GM11168 (cell line): ENCODE measurements around the gene MMP10.
"Not testable (repeated sequence)": the region's sequence is repeated elsewhere in the genome, so short reads cannot be mapped to it uniquely, and the experiment has no call there.

Experiments used
- in situ Hi-C: fragments of 300-500 bp; cut with MboI; formaldehyde crosslinking; loops from one replicate; pipeline ENCODE4 v1.12.0; 2022; ENCODE audit warnings: low sequenced_read_pairs; ENCODE audit not compliant: unreplicated experiment

Gene MMP10

DNA sequence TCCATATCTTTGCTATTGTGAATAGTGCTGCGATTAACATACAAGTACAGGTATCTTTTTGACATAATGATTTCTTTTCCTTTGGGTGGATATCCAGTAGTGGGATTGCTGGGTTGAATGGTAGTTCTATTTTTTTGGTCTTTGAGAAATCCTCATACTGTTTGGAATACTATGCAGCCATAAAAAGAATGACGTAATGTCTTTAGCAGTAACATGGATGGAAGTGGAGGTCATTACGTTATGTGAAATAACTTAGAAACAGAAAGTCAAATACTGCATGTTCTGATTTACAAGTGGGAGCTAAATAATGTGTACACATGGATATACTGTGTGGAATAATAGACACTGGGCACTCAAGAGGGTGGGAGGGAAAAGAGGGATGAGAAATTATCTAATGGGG is 4.0 kb upstream of the MMP10 start:
- in situ Hi-C loops: no loop called here

DNA sequence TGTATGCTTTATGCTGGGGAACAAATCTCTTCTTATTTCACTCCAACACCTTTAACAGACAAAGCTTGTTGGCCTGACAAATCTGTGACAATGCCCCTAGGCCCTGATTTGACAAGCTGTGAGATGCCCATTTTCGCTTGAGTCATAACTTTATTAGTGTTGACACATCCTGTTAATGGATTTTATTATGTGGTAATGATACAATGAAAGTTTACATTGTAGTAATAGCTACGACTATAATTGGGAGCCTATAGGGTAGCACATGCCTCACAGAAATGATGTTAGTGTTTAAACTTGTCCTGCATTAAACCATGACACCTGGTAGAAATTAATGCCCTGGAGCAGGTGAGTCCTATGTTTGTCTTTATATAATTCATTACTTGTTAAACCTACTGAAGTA is 3.3 kb upstream of the MMP10 start:
- in situ Hi-C loops: no loop called here

DNA sequence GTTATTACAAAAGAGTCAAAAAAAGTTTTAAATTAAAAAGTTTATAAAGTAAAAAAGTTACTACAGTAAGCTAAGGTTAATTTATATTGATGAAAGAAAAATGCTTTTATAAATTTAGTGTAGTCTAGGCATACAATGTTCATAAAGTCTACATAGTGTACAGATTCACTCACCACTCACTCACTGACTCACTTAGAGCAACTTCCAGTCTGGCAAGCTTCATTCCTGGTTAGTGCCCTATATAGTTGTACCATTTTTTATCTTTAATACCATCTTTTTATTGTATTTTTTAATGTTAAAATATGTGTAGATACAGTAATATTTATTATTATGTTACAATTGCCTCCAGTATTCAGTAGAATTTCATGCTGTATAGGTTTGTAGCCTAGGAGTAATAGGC is 2.6 kb upstream of the MMP10 start:
- in situ Hi-C loops: no loop called here

DNA sequence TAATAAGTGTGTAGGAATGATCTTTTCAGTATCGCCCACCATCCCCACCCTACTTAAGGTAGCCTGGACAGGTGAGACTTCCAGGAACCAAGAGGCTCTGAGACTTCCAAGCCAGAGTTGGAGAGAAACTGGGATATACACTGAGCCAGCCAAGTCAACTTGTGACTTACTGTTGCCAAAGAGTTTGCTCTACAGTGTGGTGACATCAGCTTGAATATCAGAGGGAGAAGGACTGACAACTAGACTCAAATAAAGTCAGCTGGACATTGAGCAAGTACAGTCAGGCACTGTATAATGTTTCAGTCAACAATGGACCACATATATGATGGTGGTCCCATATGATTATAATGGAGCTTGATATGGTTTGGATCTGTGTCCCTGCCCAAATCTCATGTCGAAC is 1.2 kb upstream of the MMP10 start:
- in situ Hi-C loops: no loop called here

DNA sequence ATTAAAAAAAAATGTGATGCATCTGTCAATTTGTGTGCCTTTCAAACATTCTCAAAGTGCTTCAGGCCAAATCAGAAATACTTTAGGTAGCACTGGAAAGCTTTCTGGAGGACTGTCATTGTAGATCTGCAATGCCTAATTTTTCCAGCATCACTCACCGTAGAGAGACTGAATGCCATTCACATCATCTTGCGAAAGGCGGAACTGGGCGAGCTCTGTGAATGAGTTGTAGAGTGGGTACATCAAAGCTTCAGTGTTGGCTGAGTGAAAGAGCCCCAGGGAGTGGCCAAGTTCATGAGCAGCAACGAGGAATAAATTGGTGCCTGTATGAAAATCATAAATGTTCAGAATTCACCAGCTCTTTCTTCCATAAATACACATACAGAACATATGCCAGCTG is 4.0 kb downstream of the MMP10 start:
- in situ Hi-C loops: no loop called here

DNA sequence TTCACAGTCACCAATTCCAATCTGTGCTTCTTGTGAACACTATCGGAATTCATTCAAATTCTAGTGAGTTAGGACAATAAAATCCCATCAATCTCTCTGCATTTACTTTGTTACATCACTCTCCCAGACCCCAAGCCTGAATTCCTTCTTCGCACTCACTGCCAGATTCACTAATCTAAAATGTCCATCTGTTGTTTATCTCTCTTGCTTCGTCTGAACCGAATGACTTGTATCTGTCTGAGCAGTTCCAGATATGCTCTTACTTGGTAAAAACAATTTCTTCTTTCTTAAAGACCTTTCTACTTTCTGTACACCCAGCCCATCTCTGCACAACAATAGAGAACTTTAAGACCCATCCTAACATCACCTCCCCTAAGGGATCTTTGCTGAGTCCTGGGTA is 7.0 kb downstream of the MMP10 start:
- in situ Hi-C loops: no loop called here

DNA sequence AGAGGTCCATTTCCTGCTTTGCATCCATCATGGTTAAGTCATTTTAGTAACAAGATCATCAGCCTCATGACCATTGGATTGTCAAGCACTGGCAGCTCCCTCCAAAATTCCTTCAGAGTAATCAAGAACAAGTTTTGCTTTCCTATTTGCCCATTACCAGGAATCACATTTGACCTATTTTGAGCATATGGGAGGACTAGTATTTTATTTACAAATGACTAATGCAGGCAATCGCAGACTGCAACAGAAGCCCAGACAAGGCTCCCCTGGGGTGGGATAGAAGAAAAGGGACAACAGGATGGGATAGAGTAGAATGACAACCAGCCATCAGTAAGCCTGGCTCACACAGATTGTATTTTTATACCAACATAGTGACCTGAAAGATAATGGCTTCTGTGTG is 9.1 kb downstream of the MMP10 start:
- in situ Hi-C loops: no loop called here

DNA sequence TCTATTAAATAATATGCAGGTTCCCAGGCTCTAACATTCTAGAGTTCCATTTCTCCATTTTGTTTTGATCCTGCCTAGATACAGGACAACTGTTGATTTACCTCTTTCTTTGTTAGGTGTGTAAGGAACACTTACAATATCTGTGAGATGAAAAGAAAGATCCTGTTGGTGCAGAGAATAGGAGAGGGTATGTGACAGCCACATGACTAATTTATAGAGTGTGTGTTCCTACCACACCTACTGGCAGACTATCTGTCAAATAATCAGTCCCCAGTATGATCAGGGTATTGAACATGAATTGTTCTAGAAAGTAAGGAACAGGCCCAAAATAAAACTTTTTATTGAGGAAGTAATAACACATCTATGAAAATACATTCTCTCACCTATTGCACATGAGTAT is 10.2 kb downstream of the MMP10 start:
- in situ Hi-C loops: no loop called here

DNA sequence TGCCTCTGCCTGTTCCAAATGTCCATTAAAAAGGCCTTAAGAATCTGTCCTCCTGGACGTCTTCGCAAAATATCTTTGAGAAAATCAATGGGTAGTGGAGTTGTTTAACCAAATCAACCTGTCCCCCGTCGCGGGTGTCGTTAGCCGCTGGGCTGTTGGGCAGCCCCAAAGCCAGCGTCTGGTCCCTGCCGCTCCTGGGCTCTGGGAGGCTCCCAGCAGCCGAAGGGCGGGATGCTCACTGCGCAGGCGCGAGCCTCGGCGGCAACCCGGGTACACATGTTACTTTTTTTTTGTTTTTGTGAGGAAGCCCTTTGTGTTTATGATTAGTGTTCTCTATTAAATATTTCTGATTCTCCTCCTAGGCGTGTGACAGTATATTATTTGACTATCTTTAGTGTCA is 12.6 kb downstream of the MMP10 start:
- in situ Hi-C loops: no loop called here

DNA sequence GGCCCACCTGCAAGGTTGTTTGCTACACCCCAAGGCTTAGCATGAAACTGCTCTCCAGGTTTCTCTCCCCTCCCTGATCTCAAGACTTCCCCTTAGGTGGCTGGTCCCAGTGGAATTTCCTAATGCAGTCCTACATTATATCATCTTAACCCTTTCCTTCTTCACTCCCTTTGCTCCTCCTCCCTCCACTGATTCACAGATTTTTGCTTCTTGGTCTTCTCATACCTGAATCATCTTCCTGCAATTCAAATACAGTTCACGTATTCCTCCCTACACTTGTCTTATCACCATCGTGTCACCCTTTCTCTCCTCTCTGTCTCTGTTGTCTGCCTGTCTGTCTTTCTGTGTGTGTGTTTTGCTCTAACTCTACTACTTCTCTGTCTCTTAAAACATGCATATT is 17.0 kb downstream of the MMP10 start:
- in situ Hi-C loops: no loop called here

DNA sequence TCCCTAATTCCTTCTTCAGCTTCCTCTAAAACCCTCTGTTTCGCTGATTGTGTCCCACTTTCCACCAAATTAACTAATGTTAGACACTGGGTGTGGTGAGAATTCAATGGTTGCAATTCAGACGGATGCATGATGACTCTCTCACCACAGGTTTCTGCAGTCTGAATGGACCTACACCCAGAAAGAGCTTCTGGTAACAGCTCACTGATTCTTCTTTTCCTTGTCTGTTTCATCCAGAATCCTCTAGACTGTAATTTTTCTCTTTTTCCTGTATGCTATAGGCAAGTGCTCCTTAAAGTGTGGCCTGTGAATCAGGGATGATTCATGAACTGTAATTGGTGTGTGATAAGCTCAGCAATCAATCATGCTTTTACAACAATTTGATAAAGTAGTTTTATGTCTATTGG is 18.1 kb downstream of the MMP10 start:
- in situ Hi-C loops: no loop called here

DNA sequence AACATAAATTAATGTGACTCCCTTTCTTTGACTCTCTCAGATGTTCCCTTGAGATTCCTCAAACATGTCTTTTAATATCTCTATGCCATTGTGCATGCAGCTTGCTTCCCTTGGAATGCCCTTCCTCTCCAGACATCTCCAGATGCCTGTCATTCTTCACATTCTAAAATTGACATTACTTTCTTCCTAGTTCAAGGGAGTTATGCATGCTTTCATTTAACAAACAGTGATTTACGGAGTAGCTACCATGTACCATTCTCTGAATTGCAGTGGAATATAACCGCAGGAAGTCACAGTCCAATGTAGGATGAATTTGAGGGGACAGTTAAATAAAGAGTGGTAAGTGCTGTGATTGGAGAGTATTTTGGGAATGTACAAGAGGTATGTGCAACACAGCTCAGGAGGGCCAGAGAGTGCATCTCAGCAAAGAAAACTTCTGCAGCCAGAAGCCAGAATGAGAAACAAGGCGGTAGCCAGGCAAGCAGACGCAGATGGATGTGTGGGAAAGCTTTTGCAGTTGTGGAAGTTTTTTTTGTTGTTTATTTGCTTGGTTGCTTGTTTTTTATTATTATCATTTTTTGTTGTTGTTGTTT is 18.7 kb downstream of the MMP10 start:
- in situ Hi-C loops: no loop called here

DNA sequence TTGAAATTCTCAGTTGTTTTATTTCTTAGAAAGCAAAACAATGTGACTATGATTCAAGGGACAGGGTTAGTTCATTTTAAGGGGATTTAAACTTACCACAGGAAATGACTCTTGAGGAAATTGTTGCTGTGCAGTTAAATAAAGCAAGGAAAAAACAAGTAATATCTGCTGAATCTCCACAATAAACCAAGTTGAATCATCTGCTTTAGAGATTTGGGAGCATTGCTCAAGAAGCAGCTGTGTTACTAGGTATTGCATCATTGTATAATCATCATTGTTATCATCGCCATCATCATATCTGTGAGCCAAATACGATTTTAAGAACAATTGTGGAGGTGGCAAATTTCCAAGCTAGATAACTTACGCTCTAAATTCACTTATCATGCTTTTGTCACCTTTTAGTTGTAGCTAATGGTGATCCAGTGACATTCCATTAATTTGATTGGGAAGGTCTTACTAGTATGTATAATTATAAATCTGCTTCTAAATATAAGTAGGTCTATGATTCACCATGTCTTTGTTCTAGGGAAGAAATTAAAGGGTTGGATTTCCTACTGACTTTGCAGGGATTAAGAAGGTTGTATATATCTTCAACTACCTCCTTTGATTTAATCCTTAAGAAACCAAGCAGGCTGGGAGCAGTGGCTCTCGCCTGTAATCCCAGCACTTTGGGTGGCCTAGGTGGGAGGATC is 19.9 kb downstream of the MMP10 start:
- in situ Hi-C loops: no loop called here

DNA sequence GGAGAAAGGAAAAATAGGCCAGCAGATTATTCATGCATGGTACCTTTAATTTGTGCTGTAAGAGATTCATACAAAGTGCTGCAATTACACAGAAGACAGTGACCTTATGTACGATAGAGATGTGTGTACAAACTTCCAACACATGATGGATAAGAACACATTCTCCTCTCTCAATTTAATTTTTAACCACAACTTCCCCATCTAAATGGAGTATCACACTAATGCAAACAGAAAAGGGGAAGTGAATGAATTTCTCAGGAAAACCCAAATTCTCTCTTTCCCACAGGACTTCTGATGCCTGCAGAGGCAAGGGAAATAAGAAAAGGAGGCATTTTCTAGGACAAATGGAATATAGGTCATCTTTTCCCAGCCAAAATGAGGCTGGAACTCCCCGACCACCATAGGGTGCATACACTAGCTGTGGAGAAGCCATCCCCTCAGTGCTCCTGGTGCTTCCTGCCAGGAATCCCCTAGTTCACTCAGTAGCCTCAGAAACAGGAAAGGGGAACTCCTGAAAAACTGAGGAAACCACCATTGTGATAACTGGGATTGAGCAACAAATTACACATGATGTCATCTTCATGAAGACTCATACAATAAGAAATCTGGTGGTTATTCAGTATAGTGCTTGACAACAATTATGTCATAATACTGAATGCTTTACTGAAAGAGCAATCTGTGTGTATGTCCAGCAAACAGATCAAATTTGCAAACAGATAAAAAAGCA is 22.4 kb downstream of the MMP10 start:
- in situ Hi-C loops: no loop called here

DNA sequence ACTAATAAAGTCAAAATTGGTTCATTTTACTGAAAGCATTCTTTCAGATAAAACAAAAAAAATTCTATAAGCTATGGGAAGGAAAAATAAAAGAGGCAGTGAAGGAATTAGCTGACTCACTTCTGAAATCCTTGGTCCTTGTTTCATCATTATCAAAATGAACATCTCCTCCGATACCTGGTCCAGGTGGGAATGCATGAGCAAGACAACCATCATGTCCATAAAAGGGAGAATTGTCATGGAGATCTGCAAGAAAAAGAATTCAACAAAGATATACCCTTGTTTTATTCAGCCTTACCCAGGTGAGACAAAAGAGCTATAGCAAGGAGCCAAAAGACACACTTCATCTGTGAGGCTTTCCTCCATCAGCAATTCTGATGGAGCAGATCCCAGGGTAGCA is 27.2 kb downstream of the MMP10 start:
- in situ Hi-C loops: no loop called here

DNA sequence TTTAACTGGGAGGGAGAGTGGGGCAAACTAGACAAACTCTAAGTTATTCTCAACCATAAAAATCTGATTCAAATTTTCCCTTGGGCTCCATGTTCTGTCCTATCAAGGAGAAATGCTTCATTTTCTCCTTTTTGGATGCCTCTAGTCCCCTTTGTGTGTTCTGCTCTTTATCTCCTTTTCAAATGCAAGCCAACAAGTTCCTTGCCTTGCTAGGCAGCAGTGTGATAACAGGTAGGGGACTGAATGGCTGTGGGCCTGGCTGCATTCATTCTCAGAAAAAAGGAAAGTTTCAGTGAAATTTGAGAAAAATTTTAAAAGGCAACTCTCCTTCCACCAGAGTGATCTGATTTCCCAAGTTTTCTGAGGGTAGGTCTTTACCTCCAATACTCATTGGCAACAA is 28.8 kb downstream of the MMP10 start:
- in situ Hi-C loops: no loop called here

DNA sequence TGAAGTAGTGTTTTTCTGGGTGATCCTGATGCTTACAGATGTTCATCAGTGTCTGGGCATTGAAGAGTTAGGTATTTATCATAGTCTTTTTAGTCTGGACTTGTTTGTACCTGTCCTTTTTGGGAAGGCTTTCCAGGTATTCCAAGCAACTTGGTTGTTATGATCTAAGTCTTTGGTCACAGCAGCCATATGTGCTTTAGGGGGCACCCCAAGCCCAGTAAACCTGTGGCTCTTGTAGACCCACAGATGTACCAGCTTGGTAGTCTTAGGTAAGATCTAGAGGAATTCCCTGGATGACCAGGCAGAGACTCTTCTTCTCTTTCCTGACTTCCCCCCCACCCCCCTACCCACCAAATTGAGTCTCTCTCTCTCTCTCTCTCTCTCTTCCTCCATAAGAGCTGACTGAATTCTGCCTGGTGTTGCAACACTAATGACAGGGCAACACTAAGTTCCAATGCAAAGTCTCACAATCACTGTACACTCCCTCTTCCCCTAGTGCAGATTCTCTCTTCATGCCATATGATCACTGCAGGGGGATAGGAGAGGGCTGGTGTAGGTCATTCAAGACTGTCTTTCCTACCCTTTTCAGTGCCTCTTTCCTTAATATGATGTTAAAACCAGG is 31.2 kb downstream of the MMP10 start:
- in situ Hi-C loops: no loop called here

DNA sequence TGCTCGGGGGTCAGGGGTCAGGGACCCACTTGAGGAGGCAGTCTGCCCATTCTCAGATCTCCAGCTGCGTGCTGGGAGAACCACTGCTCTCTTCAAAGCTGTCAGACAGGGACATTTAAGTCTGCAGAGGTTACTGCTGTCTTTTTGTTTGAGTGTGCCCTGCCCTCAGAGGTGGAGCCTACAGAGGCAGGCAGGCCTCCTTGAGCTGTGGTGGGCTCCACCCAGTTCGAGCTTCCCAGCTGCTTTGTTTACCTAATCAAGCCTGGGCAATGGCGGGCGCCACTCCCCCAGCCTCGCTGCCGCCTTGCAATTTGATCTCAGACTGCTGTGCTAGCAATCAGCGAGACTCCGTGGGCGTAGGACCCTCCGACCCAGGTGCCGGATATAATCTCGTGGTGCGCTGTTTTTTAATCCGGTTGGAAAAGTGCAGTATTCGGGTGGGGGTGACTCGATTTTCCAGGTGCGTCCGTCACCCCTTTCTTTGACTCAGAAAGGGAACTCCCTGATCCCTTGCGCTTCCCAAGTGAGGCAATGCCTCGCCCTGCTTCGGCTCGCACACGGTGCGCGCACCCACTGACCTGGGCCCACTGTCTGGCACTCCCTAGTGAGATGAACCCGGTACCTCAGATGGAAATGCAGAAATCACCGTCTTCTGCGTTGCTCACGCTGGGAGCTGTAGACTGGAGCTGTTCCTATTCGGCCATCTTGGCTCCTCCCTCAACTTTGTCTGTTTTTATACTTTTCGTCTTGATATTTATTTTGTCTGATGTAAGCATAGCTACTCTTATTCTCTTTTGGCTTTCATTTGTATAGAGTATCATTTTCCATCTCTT is 33.5 kb downstream of the MMP10 start:
- in situ Hi-C loops: not testable (repeated sequence)

DNA sequence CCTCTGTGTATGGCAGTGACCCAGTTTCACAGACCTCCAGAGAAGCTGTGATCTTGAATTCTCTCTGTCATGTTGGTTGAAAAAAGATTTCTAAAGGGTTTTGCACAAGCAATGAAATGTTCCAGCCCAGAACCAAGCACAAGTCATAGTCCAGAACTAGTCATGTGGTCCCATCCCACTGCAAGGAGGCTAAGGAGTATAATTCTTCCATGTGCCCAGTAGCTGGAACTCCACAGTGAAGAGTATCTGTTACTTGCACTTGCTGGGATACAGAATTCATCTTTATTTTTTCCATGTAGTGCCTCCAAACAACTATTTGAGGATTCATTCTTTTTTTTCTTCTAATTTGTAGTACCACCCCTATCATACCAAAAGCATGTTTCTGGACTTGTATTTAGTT is 45.8 kb downstream of the MMP10 start:
- in situ Hi-C loops: no loop called here

DNA sequence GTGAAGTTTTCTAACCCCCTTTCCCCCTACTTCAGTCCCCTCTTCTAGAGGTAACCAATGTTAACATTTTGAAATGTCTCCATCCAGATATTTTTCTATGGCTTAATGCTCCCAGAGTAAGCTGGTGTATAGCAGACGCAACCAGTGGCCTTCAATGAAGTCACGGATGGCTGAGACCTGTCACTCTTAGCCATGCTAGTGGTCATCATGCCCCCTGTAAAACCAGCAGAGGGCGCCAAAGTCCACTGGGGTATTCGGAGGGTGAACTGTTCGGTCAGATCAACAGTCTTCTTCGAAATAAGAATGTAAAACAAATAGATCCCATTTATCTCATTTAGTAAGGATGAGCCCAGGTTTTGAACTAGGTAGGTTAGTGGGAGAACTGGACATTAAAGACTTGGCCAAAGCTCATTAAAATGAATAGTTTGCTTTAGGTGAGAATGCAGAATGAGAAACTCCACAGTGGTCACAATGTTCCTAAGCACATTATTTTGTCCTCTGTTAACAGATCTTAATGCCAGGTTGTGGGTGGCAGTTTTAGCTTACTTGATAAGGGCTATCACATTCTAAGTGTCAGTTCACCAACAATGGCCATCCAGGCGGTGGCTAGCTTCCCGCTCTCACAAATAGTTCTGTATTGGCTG is 47.1 kb downstream of the MMP10 start:
- in situ Hi-C loops: no loop called here
